Measurements from ENCODE around the gene APCDD1.

- TF ChIP-seq PATZ1 (CRISPR knock-in tag; IDR thresholded peaks at IDR 0.05; ENCODE audit: borderline replicate concordance) (no peak), TSHZ2 (CRISPR knock-in tag; IDR thresholded peaks at IDR 0.05) (no peak), ZNF70 (CRISPR knock-in tag; IDR thresholded peaks at IDR 0.05) (no peak), OSR1 (CRISPR knock-in tag; IDR thresholded peaks at IDR 0.05) (no peak)
These were observed 18.3 kb upstream of the APCDD1 start for GRCh38 chr18:10436160-10436559.

All from SK-N-SH treated with all-trans-retinoic acid at 6 μM for 48 hours (cell line).